Liver (tissue), 9 donors: ENCODE results near the gene CDON. TPM values are rescaled to one million over a fixed set of nuclear protein-coding genes. Genes with fewer than 3 reads are reported as not detected.
"Not testable (repeated sequence)": the region's sequence is repeated elsewhere in the genome, so short reads cannot be mapped to it uniquely, and the experiment has no call there.

ENCODE experiments used
- DNase-seq: peaks from one replicate; pipeline ENCODE4 v3.0.0-alpha.2; 2017; ENCODE audit warnings: low spot score
- H3K27ac ChIP-seq, 2 donors: one replicate each; pipeline ENCODE4 v1.7.0; 2013; ENCODE audit warnings: inconsistent platforms in 2 of 2, low read length in 2 of 2, control low read depth in 1 of 2, low read depth in 1 of 2, mild to moderate bottlenecking in 1 of 2
- H3K27me3 ChIP-seq, 4 donors: one replicate each; pipeline versions ENCODE4 v1.6.1 to v1.7.0; 2013; ENCODE audit warnings: low read length in 3 of 4, inconsistent platforms in 1 of 4, mild to moderate bottlenecking in 1 of 4, moderate library complexity in 1 of 4; ENCODE audit not compliant: control insufficient read depth in 4 of 4, insufficient read depth in 4 of 4
- H3K36me3 ChIP-seq, 4 donors: one replicate each; pipeline versions ENCODE4 v1.6.1 to v1.7.0; 2013; ENCODE audit warnings: low read length in 3 of 4, mild to moderate bottlenecking in 3 of 4, low read depth in 1 of 4, moderate library complexity in 1 of 4; ENCODE audit not compliant: control insufficient read depth in 4 of 4, insufficient read depth in 3 of 4
- H3K4me1 ChIP-seq, 4 donors: one replicate each; pipeline versions ENCODE4 v1.6.1 to v1.7.0; 2013; ENCODE audit warnings: low read length in 3 of 4, mild to moderate bottlenecking in 3 of 4, moderate library complexity in 1 of 4; ENCODE audit not compliant: control insufficient read depth in 4 of 4, insufficient read depth in 4 of 4
- H3K4me3 ChIP-seq, 3 donors: one replicate each; pipeline versions ENCODE4 v1.6.1 to v1.7.0; 2013; ENCODE audit warnings: low read length in 3 of 3, control low read depth in 1 of 3, low read depth in 1 of 3, mild to moderate bottlenecking in 1 of 3
- H3K9ac ChIP-seq, 2 donors: one replicate each; pipeline ENCODE4 v1.7.0; 2013; ENCODE audit warnings: low read length in 2 of 2, mild to moderate bottlenecking in 2 of 2, moderate library complexity in 2 of 2, control low read depth in 1 of 2, low read depth in 1 of 2
- H3K9me3 ChIP-seq, 4 donors: one replicate each; pipeline versions ENCODE4 v1.6.1 to v1.7.0; 2013; ENCODE audit warnings: low read length in 3 of 4; ENCODE audit not compliant: control insufficient read depth in 4 of 4
- EGR1 ChIP-seq, 2 donors: IDR thresholded peaks; 2 replicates each; pipeline ENCODE4 v1.6.1; 2016 to 2018; ENCODE audit warnings: antibody characterized with exemption in 2 of 2, low read depth in 2 of 2
- FOXA1 ChIP-seq: IDR thresholded peaks from 2 replicates; pipeline ENCODE4 v1.6.1; 2016; ENCODE audit warnings: antibody characterized with exemption
- FOXA2 ChIP-seq: IDR thresholded peaks from 2 replicates; pipeline ENCODE4 v1.6.1; 2016; ENCODE audit warnings: antibody characterized with exemption
- GABPA ChIP-seq, 2 donors: IDR thresholded peaks in 1 of 2; conservative IDR thresholded peaks in 1 of 2; 2 replicates each; pipeline ENCODE4 v1.6.1; 2016; ENCODE audit warnings: antibody characterized with exemption in 2 of 2, mild to moderate bottlenecking in 1 of 2, moderate library complexity in 1 of 2
- HNF4A ChIP-seq, 2 donors: conservative IDR thresholded peaks; 2 replicates each; pipeline ENCODE4 v1.6.1; 2016; ENCODE audit warnings: antibody characterized with exemption in 2 of 2, mild to moderate bottlenecking in 2 of 2
- HNF4G ChIP-seq: IDR thresholded peaks from 2 replicates; pipeline ENCODE4 v1.6.1; 2016; ENCODE audit warnings: antibody characterized with exemption
- JUND ChIP-seq, 2 donors: IDR thresholded peaks; 2 replicates each; pipeline ENCODE4 v1.6.1; 2016; ENCODE audit warnings: antibody characterized with exemption in 2 of 2
- NR2F2 ChIP-seq: IDR thresholded peaks from 2 replicates; pipeline ENCODE4 v1.6.1; 2016; ENCODE audit warnings: antibody characterized with exemption
- RAD21 ChIP-seq, 2 donors: IDR thresholded peaks; 2 replicates each; pipeline ENCODE4 v1.6.1; 2016; ENCODE audit warnings: antibody characterized with exemption in 2 of 2, mild to moderate bottlenecking in 2 of 2
- RXRA ChIP-seq, 2 donors: IDR thresholded peaks; 2 replicates each; pipeline ENCODE4 v1.6.1; 2017 to 2018; ENCODE audit warnings: antibody characterized with exemption in 2 of 2, mild to moderate bottlenecking in 1 of 2
- SP1 ChIP-seq: IDR thresholded peaks from 2 replicates; pipeline ENCODE4 v1.6.1; 2018; ENCODE audit warnings: antibody characterized with exemption, mild to moderate bottlenecking
- TAF1 ChIP-seq: conservative IDR thresholded peaks from 2 replicates; pipeline ENCODE4 v1.6.1; 2016; ENCODE audit warnings: antibody characterized with exemption, mild to moderate bottlenecking
- YY1 ChIP-seq: IDR thresholded peaks from 2 replicates; pipeline ENCODE4 v1.6.1; 2016; ENCODE audit warnings: antibody characterized with exemption, mild to moderate bottlenecking
- WGBS: extraction: QIAGEN DNeasy Blood & Tissue Kit; methylation state at CpG from one replicate; pipeline ENCODE4 v1.1.7; 2013; 5-methylcytosine and 5-hydroxymethylcytosine counted together
- polyA plus RNA-seq, 2 donors: library from polyadenylated mRNA; stranded (reverse) in 1 of 2; unstranded in 1 of 2; fragments of 200-250 nt in 1 of 2; fragments of >200 nt in 1 of 2; fragmentation: Nextera tagmentation in 1 of 2; extraction: Ambion mirVana in 1 of 2; gene quantifications; one replicate each; pipeline versions ENCODE4 v1.2.1 to v1.2.3, GENCODE V29; 2013 to 2015
- total RNA-seq, 2 donors: library from RNA; depleted of rRNA; stranded (reverse); fragments of >200 nt; gene quantifications; one replicate each; pipeline ENCODE4 v1.2.3, GENCODE V29; 2014
- TF ChIP-seq, protein P1 (sequence below): IDR thresholded peaks from 2 replicates; pipeline ENCODE4 v1.6.1; 2016; ENCODE audit warnings: antibody characterized with exemption
- TF ChIP-seq, protein P2 (sequence below): fragments of 150-350 bp; IDR thresholded peaks from 2 replicates; pipeline ENCODE4 v1.5.1; 2017; ENCODE audit warnings: improper control_type of control experiment, low read depth, low read length; ENCODE audit not compliant: missing input control
- TF ChIP-seq, protein P3 (sequence below): IDR thresholded peaks from 2 replicates; pipeline ENCODE4 v1.6.1; 2016; ENCODE audit warnings: antibody characterized with exemption
- TF ChIP-seq, protein P4 (sequence below): IDR thresholded peaks from 2 replicates; pipeline ENCODE4 v1.6.1; 2016; ENCODE audit warnings: antibody characterized with exemption, mild to moderate bottlenecking
- TF ChIP-seq, protein P5 (sequence below): IDR thresholded peaks from 2 replicates; pipeline ENCODE4 v1.6.1; 2016; ENCODE audit warnings: antibody characterized with exemption
- donor health status: healthy.
- donor health status: healthy.
- donor health status: healthy.
- donor health status: healthy.
- donor health status: healthy.

The CDON gene
- total and polyA plus RNA-seq, 4 donors: 0.69 to 7.4 (median 3.9) TPM

DNA sequence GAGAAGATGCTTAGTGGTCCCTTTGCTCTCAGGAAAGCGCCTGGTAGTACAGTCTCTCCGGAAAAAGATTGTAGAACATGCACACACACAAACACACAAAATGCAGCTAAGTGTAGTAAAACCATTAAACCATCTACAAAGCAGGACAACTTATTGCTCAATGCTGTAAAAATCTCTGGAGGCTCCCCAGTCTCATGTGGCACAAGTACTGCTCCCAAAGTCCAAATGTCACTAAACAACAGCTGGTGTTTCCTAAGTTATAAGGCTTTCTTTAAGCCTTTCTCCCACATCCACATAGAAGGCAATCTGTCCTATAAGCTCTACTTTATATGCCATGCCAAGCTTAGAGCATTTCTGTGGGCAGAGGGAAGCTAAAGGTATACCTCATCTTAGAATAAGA is 32.9 kb downstream of the CDON start (continued):
- TF ChIP-seq TAF1 (no peak), RXRA (IDR thresholded peaks at IDR 0.05) (peak; percentile 23 to 29), RAD21 (IDR thresholded peaks at IDR 0.05) (peak; percentile 7 to 19), HNF4A (conservative IDR thresholded peaks at IDR 0.05) (peak; percentile 87 to 89)
- TF ChIP-seq, protein P1, sequence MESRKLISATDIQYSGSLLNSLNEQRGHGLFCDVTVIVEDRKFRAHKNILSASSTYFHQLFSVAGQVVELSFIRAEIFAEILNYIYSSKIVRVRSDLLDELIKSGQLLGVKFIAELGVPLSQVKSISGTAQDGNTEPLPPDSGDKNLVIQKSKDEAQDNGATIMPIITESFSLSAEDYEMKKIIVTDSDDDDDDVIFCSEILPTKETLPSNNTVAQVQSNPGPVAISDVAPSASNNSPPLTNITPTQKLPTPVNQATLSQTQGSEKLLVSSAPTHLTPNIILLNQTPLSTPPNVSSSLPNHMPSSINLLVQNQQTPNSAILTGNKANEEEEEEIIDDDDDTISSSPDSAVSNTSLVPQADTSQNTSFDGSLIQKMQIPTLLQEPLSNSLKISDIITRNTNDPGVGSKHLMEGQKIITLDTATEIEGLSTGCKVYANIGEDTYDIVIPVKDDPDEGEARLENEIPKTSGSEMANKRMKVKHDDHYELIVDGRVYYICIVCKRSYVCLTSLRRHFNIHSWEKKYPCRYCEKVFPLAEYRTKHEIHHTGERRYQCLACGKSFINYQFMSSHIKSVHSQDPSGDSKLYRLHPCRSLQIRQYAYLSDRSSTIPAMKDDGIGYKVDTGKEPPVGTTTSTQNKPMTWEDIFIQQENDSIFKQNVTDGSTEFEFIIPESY: no peak
- TF ChIP-seq, protein P2, sequence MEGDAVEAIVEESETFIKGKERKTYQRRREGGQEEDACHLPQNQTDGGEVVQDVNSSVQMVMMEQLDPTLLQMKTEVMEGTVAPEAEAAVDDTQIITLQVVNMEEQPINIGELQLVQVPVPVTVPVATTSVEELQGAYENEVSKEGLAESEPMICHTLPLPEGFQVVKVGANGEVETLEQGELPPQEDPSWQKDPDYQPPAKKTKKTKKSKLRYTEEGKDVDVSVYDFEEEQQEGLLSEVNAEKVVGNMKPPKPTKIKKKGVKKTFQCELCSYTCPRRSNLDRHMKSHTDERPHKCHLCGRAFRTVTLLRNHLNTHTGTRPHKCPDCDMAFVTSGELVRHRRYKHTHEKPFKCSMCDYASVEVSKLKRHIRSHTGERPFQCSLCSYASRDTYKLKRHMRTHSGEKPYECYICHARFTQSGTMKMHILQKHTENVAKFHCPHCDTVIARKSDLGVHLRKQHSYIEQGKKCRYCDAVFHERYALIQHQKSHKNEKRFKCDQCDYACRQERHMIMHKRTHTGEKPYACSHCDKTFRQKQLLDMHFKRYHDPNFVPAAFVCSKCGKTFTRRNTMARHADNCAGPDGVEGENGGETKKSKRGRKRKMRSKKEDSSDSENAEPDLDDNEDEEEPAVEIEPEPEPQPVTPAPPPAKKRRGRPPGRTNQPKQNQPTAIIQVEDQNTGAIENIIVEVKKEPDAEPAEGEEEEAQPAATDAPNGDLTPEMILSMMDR: no peak

DNA sequence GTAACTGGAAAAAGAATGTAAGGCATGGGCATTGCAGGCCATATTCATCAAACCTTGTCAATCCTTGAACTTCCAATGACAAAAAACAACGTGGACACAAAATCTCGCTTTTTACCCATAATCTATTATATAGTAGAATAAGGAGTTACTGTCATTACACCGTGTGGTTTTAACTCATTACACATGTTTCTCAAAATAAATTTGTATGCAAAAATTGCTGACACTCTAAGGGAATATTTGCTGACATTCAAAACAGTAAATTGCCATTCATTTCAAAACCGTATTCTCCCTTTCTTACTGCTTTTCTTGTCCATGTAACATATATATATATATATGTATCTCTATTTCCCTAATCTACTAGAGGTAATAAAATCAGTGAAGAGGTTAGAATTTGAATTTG is 33.4 kb downstream of the CDON start:
- no peak for DNase-seq
- no peaks in the 10 kb centered on the region for H3K36me3 ChIP-seq
- H3K4me3 ChIP-seq: no peak overlapping the region
- no peaks in the 10 kb centered on the region for H3K27me3 ChIP-seq
- H3K9ac ChIP-seq: no peak overlapping the region
- H3K4me1 ChIP-seq: peaks cover 0 to 12% (median 5%) of the 10 kb centered on the region in 4 donors
- 90% methylated on average over 4 of the region's 4 CpGs for WGBS
- TF ChIP-seq, protein P3, sequence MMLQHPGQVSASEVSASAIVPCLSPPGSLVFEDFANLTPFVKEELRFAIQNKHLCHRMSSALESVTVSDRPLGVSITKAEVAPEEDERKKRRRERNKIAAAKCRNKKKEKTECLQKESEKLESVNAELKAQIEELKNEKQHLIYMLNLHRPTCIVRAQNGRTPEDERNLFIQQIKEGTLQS: no peak
- TF ChIP-seq TAF1 (no peak), SP1 (no peak), FOXA2 (no peak), EGR1 (IDR thresholded peaks at IDR 0.05; ENCODE audit: low read depth in 2 of 2) (no peak), HNF4A (conservative IDR thresholded peaks at IDR 0.05) (no peak), GABPA (IDR thresholded peaks at IDR 0.05 in 1 of 2, conservative IDR thresholded peaks at IDR 0.05 in 1 of 2) (no peak), RAD21 (IDR thresholded peaks at IDR 0.05) (no peak), RXRA (IDR thresholded peaks at IDR 0.05) (no peak), JUND (IDR thresholded peaks at IDR 0.05) (no peak), YY1 (no peak), FOXA1 (no peak), NR2F2 (no peak), HNF4G (no peak)
- TF ChIP-seq, protein P1: no peak
- TF ChIP-seq, protein P4, sequence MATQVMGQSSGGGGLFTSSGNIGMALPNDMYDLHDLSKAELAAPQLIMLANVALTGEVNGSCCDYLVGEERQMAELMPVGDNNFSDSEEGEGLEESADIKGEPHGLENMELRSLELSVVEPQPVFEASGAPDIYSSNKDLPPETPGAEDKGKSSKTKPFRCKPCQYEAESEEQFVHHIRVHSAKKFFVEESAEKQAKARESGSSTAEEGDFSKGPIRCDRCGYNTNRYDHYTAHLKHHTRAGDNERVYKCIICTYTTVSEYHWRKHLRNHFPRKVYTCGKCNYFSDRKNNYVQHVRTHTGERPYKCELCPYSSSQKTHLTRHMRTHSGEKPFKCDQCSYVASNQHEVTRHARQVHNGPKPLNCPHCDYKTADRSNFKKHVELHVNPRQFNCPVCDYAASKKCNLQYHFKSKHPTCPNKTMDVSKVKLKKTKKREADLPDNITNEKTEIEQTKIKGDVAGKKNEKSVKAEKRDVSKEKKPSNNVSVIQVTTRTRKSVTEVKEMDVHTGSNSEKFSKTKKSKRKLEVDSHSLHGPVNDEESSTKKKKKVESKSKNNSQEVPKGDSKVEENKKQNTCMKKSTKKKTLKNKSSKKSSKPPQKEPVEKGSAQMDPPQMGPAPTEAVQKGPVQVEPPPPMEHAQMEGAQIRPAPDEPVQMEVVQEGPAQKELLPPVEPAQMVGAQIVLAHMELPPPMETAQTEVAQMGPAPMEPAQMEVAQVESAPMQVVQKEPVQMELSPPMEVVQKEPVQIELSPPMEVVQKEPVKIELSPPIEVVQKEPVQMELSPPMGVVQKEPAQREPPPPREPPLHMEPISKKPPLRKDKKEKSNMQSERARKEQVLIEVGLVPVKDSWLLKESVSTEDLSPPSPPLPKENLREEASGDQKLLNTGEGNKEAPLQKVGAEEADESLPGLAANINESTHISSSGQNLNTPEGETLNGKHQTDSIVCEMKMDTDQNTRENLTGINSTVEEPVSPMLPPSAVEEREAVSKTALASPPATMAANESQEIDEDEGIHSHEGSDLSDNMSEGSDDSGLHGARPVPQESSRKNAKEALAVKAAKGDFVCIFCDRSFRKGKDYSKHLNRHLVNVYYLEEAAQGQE: no peak
- TF ChIP-seq, protein P5, sequence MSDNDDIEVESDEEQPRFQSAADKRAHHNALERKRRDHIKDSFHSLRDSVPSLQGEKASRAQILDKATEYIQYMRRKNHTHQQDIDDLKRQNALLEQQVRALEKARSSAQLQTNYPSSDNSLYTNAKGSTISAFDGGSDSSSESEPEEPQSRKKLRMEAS: no peak
- TF ChIP-seq, protein P2: no peak
- H3K27ac ChIP-seq: no peak overlapping the region
- no peaks in the 10 kb centered on the region for H3K9me3 ChIP-seq

DNA sequence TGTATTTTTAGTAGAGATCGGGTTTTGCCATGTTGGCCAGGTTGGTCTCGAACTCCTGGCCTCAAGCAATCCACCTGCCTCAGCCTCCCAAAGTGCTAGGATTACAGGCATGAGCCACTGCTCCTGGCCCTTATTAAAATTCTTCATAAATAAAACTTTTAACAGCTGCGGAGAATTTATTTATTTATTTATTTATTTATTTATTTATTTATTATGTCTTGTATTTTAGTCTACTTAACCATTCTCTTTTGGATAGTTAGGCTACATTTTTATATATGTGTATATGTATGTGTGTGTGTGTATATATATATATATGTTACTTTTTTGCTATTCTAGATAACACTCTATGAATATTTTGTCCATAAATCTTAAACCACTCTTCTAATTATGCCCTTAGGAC is 34.1 kb downstream of the CDON start:
- H3K9ac ChIP-seq, H3K9me3 ChIP-seq, H3K36me3 ChIP-seq, DNase-seq, H3K4me3 ChIP-seq, H3K27me3 ChIP-seq, H3K27ac ChIP-seq: not testable (repeated sequence)
- 97% methylated on average over 3 of the region's 3 CpGs for WGBS
- H3K4me1 ChIP-seq: peaks cover 0 to 12% (median 5%) of the 10 kb centered on the region in 4 donors
